Neuronal stem cell (in vitro differentiated cells): ENCODE data around the gene KCNN3.
A peak's percentile ranks its signal among the peaks of the same experiment; 100 is the strongest.

Experiments used
- DNase-seq: peaks from one replicate; pipeline ENCODE4 v3.0.0-alpha.2; 2013; ENCODE audit warnings: low spot score
- H2AFZ ChIP-seq: one replicate; pipeline ENCODE4 v1.6.1; 2013; ENCODE audit warnings: mild to moderate bottlenecking, low read length, inconsistent platforms
- H2AK5ac ChIP-seq: 2 replicates; pipeline ENCODE4 v1.6.1; 2013; ENCODE audit warnings: low read depth, mild to moderate bottlenecking, inconsistent platforms, low read length, moderate library complexity, mixed read lengths
- H2BK120ac ChIP-seq: 2 replicates; pipeline ENCODE4 v1.6.1; 2013; ENCODE audit warnings: low read depth, mild to moderate bottlenecking, inconsistent platforms, low read length, moderate library complexity, mixed read lengths
- H2BK12ac ChIP-seq: one replicate; pipeline ENCODE4 v1.6.1; 2013; ENCODE audit warnings: low read length, inconsistent platforms
- H2BK15ac ChIP-seq: 2 replicates; pipeline ENCODE4 v1.6.1; 2013; ENCODE audit warnings: mild to moderate bottlenecking, low read length, inconsistent platforms, mixed read lengths
- H2BK5ac ChIP-seq: one replicate; pipeline ENCODE4 v1.6.1; 2013; ENCODE audit warnings: inconsistent platforms, mild to moderate bottlenecking, low read length, moderate library complexity
- H3K14ac ChIP-seq: one replicate; pipeline ENCODE4 v1.6.1; 2013; ENCODE audit warnings: low read length, inconsistent platforms
- H3K18ac ChIP-seq: 2 replicates; pipeline ENCODE4 v1.6.1; 2013; ENCODE audit warnings: low read length, inconsistent platforms
- H3K23ac ChIP-seq: 2 replicates; pipeline ENCODE4 v1.6.1; 2013; ENCODE audit warnings: low read depth, mild to moderate bottlenecking, mixed read lengths, low read length, inconsistent platforms; ENCODE audit not compliant: poor library complexity
- H3K27ac ChIP-seq: replicated peaks from 3 replicates; pipeline ENCODE4 v1.5.1; 2013; ENCODE audit warnings: low read length, inconsistent platforms
- H3K27me3 ChIP-seq, 3 experiments: 2 replicates each; pipeline ENCODE4 v1.6.1; 2013; ENCODE audit warnings: low read length in 3 of 3, mild to moderate bottlenecking in 2 of 3, inconsistent platforms in 1 of 3, low read depth in 1 of 3, mixed read lengths in 1 of 3, moderate library complexity in 1 of 3; ENCODE audit not compliant: control insufficient read depth in 3 of 3, insufficient read depth in 3 of 3
- H3K36me3 ChIP-seq, 2 donors: replicated peaks in 1 of 2; 2 replicates each; pipeline ENCODE4 v1.6.1; 2013; ENCODE audit warnings: low read length in 2 of 2; ENCODE audit not compliant: control insufficient read depth in 2 of 2, insufficient read depth in 2 of 2
- H3K4ac ChIP-seq: 2 replicates; pipeline ENCODE4 v1.6.1; 2013; ENCODE audit warnings: inconsistent platforms, mild to moderate bottlenecking, low read length, moderate library complexity
- H3K4me1 ChIP-seq, 2 donors: 1 replicate in 1 of 2; 2 replicates in 1 of 2; pipeline ENCODE4 v1.6.1; 2013; ENCODE audit warnings: low read length in 2 of 2, low read depth in 1 of 2; ENCODE audit not compliant: control insufficient read depth in 2 of 2, insufficient read depth in 1 of 2
- H3K4me2 ChIP-seq: one replicate; pipeline ENCODE4 v1.6.1; 2013; ENCODE audit warnings: mild to moderate bottlenecking, low read length, inconsistent platforms; ENCODE audit not compliant: insufficient read depth, poor library complexity, severe bottlenecking
- H3K4me3 ChIP-seq, 2 donors: 2 replicates each; pipeline ENCODE4 v1.5.1; 2013; ENCODE audit warnings: low read length in 2 of 2, mild to moderate bottlenecking in 2 of 2, inconsistent platforms in 1 of 2, moderate library complexity in 1 of 2
- H3K79me1 ChIP-seq: one replicate; pipeline ENCODE4 v1.6.1; 2013; ENCODE audit warnings: low read depth, mild to moderate bottlenecking, inconsistent platforms, low read length, moderate library complexity
- H3K9ac ChIP-seq: one replicate; pipeline ENCODE4 v1.6.1; 2013; ENCODE audit warnings: mild to moderate bottlenecking, low read depth, low read length, inconsistent platforms; ENCODE audit not compliant: poor library complexity
- H3K9me3 ChIP-seq, 2 donors: replicated peaks in 1 of 2; 2 replicates each; pipeline versions ENCODE3 to v1.6.1; 2013; ENCODE audit warnings: low read length in 2 of 2, mild to moderate bottlenecking in 2 of 2, inconsistent platforms in 1 of 2, low read depth in 1 of 2, mixed read lengths in 1 of 2, moderate library complexity in 1 of 2; ENCODE audit not compliant: control insufficient read depth in 2 of 2, insufficient read depth in 1 of 2
- H4K8ac ChIP-seq: one replicate; pipeline ENCODE4 v1.6.1; 2013; ENCODE audit warnings: low read depth, mild to moderate bottlenecking, inconsistent platforms, low read length, moderate library complexity
- H4K91ac ChIP-seq: one replicate; pipeline ENCODE4 v1.6.1; 2013; ENCODE audit warnings: low read length, low read depth, mild to moderate bottlenecking, inconsistent platforms; ENCODE audit not compliant: poor library complexity
- WGBS, 2 donors: extraction: QIAGEN DNeasy Blood & Tissue Kit; methylation state at CpG; one replicate each; pipeline ENCODE4 v1.1.7; 2013; ENCODE audit warnings: missing lambda C conversion rate in 2 of 2, mixed read lengths in 1 of 2; ENCODE audit not compliant: insufficient read length in 2 of 2, insufficient replicate concordance in 1 of 2; ENCODE audit errors: extremely low coverage in 2 of 2; 5-methylcytosine and 5-hydroxymethylcytosine counted together

The KCNN3 gene

DNA sequence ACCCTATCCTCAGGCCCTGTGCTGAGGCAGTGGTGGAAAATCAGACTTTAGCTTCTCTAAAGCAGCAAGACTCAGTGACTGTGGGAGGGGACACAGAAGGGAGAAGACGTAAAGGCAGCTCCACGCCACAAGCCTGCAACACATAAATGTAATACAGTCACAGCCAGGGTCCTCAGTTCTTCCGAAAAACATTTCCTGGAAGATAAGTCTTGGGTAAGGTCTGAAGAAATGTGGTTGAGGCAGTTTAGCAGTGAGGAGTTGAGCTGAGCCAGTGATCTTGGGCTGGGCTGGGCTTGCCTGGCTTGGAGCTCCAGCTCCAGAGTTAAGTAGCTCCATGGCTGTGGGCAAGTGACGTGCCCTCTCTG, 134.3 kb downstream of the KCNN3 start:
- H3K14ac ChIP-seq = peak overlapping the region; percentile 84
- no peak overlapping the region for H3K4me2 ChIP-seq
- no peak for DNase-seq
- no CpG with 5 or more reads among the region's 4 CpGs for WGBS, 2 donors
- H2BK15ac ChIP-seq = no peak overlapping the region
- H2BK12ac ChIP-seq = no peak overlapping the region
- H3K36me3 ChIP-seq = no peaks in the 10 kb centered on the region
- H3K23ac ChIP-seq = peak overlapping the region; percentile 6
- H3K79me1 ChIP-seq = no peaks in the 10 kb centered on the region
- H3K4ac ChIP-seq = no peak overlapping the region
- peak overlapping the region; percentile 83 for H3K9ac ChIP-seq
- no peak overlapping the region for H4K8ac ChIP-seq
- no peak overlapping the region for H4K91ac ChIP-seq
- H2AK5ac ChIP-seq = no peak overlapping the region
- no peak overlapping the region for H3K4me3 ChIP-seq
- H3K9me3 ChIP-seq = peaks cover 1 to 5% of the 10 kb centered on the region in 2 donors
- no peak overlapping the region for H3K18ac ChIP-seq
- H2BK5ac ChIP-seq = peak overlapping the region; percentile 62
- H3K27ac ChIP-seq = no peak overlapping the region
- H2AFZ ChIP-seq = no peak overlapping the region
- H2BK120ac ChIP-seq = no peak overlapping the region
- peaks cover 9 to 14% of the 10 kb centered on the region in 2 donors for H3K4me1 ChIP-seq
- H3K27me3 ChIP-seq = peaks cover 0 to 3% (median 0%) of the 10 kb centered on the region in 3 experiments

DNA sequence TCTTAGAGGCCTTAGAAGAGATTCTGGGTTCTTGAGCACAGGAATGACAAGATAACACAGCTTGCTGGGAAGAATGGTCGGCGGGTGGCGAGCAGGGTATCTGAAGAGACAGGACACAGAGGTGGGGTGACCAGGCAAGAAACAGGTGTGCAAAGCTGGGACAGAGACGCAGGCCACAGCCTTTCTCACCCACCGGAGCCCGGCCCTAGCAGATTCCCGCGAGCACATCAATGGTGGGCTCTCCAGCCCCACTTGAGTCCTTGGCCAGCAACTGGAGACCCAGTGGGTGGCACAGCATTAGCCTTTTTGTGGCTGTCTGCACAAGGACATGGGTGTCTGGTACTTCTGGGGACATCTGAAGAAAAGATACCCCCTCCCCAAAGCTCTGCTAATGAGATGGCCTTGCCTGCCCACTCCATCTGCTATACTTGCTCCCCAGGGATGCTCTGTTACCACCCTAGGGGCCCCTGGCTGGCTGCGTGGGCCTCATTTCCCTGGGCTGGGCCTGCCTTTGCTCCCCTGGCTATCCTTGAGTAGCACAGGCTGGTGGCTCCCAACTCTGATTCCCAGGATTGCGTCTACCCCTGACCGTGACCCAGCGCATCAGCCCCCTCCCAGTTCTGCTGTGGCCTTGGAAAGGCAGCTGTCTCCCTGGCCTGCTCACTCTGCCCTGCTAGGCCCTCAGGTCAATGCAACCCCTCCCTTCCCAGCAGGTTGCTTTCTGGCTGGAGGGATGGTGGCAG, 134.8 kb downstream of the KCNN3 start:
- peaks cover 1 to 5% of the 10 kb centered on the region in 2 donors for H3K9me3 ChIP-seq
- no peak overlapping the region for H3K27ac ChIP-seq
- peak overlapping the region; percentile 62 for H2BK5ac ChIP-seq
- H4K8ac ChIP-seq = no peak overlapping the region
- no peak overlapping the region for H2BK120ac ChIP-seq
- DNase-seq = no peak
- peaks cover 13 to 20% of the 10 kb centered on the region in 2 donors for H3K4me1 ChIP-seq
- H4K91ac ChIP-seq = no peak overlapping the region
- H3K27me3 ChIP-seq = peaks cover 0 to 3% (median 0%) of the 10 kb centered on the region in 3 experiments
- H3K4me2 ChIP-seq = no peak overlapping the region
- H2AK5ac ChIP-seq = no peak overlapping the region
- no peak overlapping the region for H3K4me3 ChIP-seq
- no peaks in the 10 kb centered on the region for H3K79me1 ChIP-seq
- H3K36me3 ChIP-seq = no peaks in the 10 kb centered on the region
- H3K4ac ChIP-seq = no peak overlapping the region
- peak overlapping the region; percentile 83 for H3K9ac ChIP-seq
- peak overlapping the region; percentile 8 for H2BK15ac ChIP-seq
- H3K18ac ChIP-seq = no peak overlapping the region
- peak overlapping the region; percentile 84 for H3K14ac ChIP-seq
- WGBS, 2 donors = no CpG with 5 or more reads among the region's 12 CpGs
- H2BK12ac ChIP-seq = no peak overlapping the region
- peak overlapping the region; percentile 28 for H3K23ac ChIP-seq
- H2AFZ ChIP-seq = no peak overlapping the region

DNA sequence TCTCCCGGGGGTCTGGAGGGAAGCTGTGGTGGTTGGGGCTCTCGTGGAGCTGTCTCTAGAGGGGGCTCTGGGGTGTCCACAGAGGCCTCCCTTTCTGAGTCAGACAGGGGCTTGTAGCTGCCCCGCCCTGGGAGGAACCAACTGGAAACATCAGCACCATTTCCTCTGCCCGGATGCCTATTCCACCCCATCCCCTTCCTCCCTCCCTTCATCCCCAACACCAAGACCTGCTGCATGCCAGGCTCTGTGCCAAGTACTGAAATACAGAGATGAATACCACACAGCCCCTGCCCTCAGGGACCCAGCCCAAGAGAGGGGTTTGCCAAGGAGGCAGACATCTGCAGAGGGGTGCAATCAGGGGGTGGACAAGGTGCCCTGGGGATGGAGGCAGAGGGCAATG, 136.5 kb downstream of the KCNN3 start:
- Histone ChIP-seq H2AK5ac (no peak overlapping the region), H3K4ac (no peak overlapping the region), H3K4me1 (peaks cover 19 to 33% of the 10 kb centered on the region in 2 donors), H2BK120ac (no peak overlapping the region), H4K91ac (no peak overlapping the region), H3K18ac (no peak overlapping the region), H3K27ac (no peak overlapping the region), H4K8ac (no peak overlapping the region), H3K14ac (no peak overlapping the region), H2BK15ac (no peak overlapping the region), H3K9ac (no peak overlapping the region), H3K36me3 (no peaks in the 10 kb centered on the region), H3K27me3 (no peaks in the 10 kb centered on the region), H2BK5ac (peak overlapping the region; percentile 1), H2BK12ac (no peak overlapping the region), H3K79me1 (no peaks in the 10 kb centered on the region), H3K23ac (no peak overlapping the region), H3K4me2 (no peak overlapping the region), H2AFZ (no peak overlapping the region), H3K9me3 (peaks cover 0 to 5% of the 10 kb centered on the region in 2 donors), H3K4me3 (no peak overlapping the region)
- WGBS, 2 donors = no CpG with 5 or more reads among the region's 4 CpGs
- DNase-seq = no peak

DNA sequence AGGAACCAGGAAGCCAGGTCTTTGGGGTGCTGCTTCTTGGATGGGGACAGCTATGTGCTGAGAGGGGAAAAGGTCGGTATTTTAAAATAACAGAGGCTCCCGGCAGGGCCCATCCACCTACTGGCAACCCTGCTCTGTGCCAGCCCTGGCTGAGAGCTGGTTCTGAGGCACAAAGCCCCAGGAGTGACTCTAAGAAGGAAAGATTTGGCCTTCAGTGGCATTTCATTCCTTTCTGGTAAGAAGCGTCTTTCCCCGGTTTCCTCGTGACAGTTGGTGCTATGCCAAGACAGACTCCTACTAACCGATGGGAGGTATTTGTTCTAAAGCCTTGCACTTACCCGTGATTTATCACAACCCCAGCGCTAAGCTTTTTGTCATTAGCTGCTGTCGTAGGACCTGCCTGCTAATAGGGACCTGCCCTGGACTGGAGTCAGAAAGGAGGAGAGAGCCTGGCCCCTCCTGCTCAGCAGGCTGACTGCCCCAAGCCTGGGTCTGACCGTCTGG, 139.0 kb downstream of the KCNN3 start:
- Histone ChIP-seq H4K8ac (no peak overlapping the region), H3K27ac (no peak overlapping the region), H2BK5ac (no peak overlapping the region), H2BK12ac (no peak overlapping the region), H3K23ac (no peak overlapping the region), H3K9ac (no peak overlapping the region), H2AFZ (peak overlapping the region; percentile 23), H3K18ac (peak overlapping the region; percentile 58), H4K91ac (no peak overlapping the region), H3K9me3 (no peaks in the 10 kb centered on the region), H2BK15ac (no peak overlapping the region), H3K79me1 (no peaks in the 10 kb centered on the region), H3K27me3 (no peaks in the 10 kb centered on the region), H3K4me2 (no peak overlapping the region), H2AK5ac (no peak overlapping the region), H2BK120ac (no peak overlapping the region), H3K14ac (no peak overlapping the region), H3K36me3 (no peaks in the 10 kb centered on the region), H3K4me3 (no peak overlapping the region), H3K4ac (no peak overlapping the region), H3K4me1 (peaks cover 36 to 40% of the 10 kb centered on the region in 2 donors)
- no CpG with 5 or more reads among the region's 10 CpGs for WGBS, 2 donors
- DNase-seq = no peak
